ENCODE measurements around the gene CIAO2A.

- TF ChIP-seq CTCF (IDR thresholded peaks at IDR 0.05; ENCODE audit: insufficient read depth, low read depth, low read length), result no peak
- TF ChIP-seq EZH2 (IDR thresholded peaks at IDR 0.05; ENCODE audit: insufficient read depth, low read length), result no peak
These were observed 49.6 kb upstream of the CIAO2A start for GRCh38 chr15:64143276-64143675.
